Stomach (tissue), 9 donors: ENCODE measurements around the gene GSE1. TPM values are rescaled to one million over a fixed set of nuclear protein-coding genes. Genes with fewer than 3 reads are reported as not detected.

Experiments used
- DNase-seq, 2 donors: peaks; one replicate each; pipeline versions ENCODE4 v3.0.0 to v3.0.0-alpha.2; 2013 to 2019
- H3K27ac ChIP-seq, 5 donors: fragments of 200-600 bp in 4 of 5; sonication (generic) in 4 of 5; one replicate each; pipeline ENCODE4 v1.5.1; 2013 to 2019; ENCODE audit warnings: mild to moderate bottlenecking in 1 of 5, moderate library complexity in 1 of 5
- H3K27me3 ChIP-seq, 3 donors: fragments of 200-600 bp; sonication (generic); one replicate each; pipeline ENCODE4 v1.5.1; 2017 to 2019; ENCODE audit warnings: mixed run types in 1 of 3
- H3K36me3 ChIP-seq, 4 donors: fragments of 200-600 bp; sonication (generic); 1 replicate in 3 of 4; 2 replicates in 1 of 4; pipeline ENCODE4 v1.5.1; 2016 to 2019
- H3K4me1 ChIP-seq, 4 donors: fragments of 200-600 bp; sonication (generic); one replicate each; pipeline ENCODE4 v1.5.1; 2016 to 2019
- H3K4me3 ChIP-seq, 4 donors: fragments of 200-600 bp; sonication (generic) in 3 of 4; one replicate each; pipeline ENCODE4 v1.5.1; 2016 to 2019; ENCODE audit warnings: mild to moderate bottlenecking in 1 of 4
- H3K9me3 ChIP-seq, 4 donors: fragments of 200-600 bp; sonication (generic); one replicate each; pipeline ENCODE4 v1.5.1; 2016 to 2019
- CTCF ChIP-seq, 7 experiments: fragments of 450-650 bp in 4 of 7; fragments of 200-600 bp in 3 of 7; sonication (generic) in 3 of 7; IDR thresholded peaks; one replicate each; pipeline ENCODE4 v1.5.1; 2016 to 2019; ENCODE audit warnings: antibody characterized with exemption in 7 of 7, control low read depth in 2 of 7, mild to moderate bottlenecking in 1 of 7
- EP300 ChIP-seq: sonication (generic); formaldehyde crosslinking; IDR thresholded peaks from one replicate; pipeline ENCODE4 v1.6.1; 2017; ENCODE audit warnings: antibody characterized with exemption
- POLR2A ChIP-seq, 4 donors: fragments of 450-650 bp; IDR thresholded peaks; one replicate each; pipeline ENCODE4 v1.6.1; 2016; ENCODE audit warnings: antibody characterized with exemption in 4 of 4, control low read depth in 2 of 4, mild to moderate bottlenecking in 1 of 4, moderate library complexity in 1 of 4
- POLR2AphosphoS5 ChIP-seq, 3 donors: sonication (generic); formaldehyde crosslinking; IDR thresholded peaks; one replicate each; pipeline ENCODE4 v1.6.1; 2016; ENCODE audit warnings: antibody characterized with exemption in 3 of 3
- WGBS, 5 donors: extraction: QIAGEN DNeasy Blood & Tissue Kit in 3 of 5; methylation state at CpG; one replicate each; pipeline versions ENCODE4 v1.1.5 to v1.1.7; 2013 to 2018; 5-methylcytosine and 5-hydroxymethylcytosine counted together
- intact Hi-C: fragments of 100-400 bp; cut with DNase I; formaldehyde crosslinking; loops from one replicate; pipeline ENCODE4 v1.15.1; 2023; ENCODE audit warnings: low total_unique reads
- polyA plus RNA-seq, 3 donors: library from polyadenylated mRNA; stranded (reverse); fragments of 200-250 nt; gene quantifications; one replicate each; pipeline ENCODE4 v1.2.3, GENCODE V29; 2013
- total RNA-seq, 5 donors: library from RNA; depleted of rRNA; stranded (reverse); fragments of >200 nt; gene quantifications; one replicate each; pipeline versions ENCODE4 v1.1.0 to v1.2.3, GENCODE V29; 2014 to 2016
- donor health status: healthy with polysubstance abuse.
- donor health status: Bipolar disorder and iron deficiency.
- donor health status: healthy.

GSE1 gene
- total and polyA plus RNA-seq, 8 donors = 11.8 to 294 (median 93.0) TPM

GRCh38 chr16:85587762-85588556 is 25.2 kb upstream of the GSE1 start:
- Histone ChIP-seq H3K9me3 (no peaks in the 10 kb centered on the region), H3K27me3 (no peaks in the 10 kb centered on the region), H3K27ac (no peak overlapping the region), H3K4me1 (peaks cover 12 to 41% (median 27%) of the 10 kb centered on the region in 4 donors), H3K4me3 (no peak overlapping the region), H3K36me3 (no peaks in the 10 kb centered on the region)
- TF ChIP-seq POLR2AphosphoS5 (IDR thresholded peaks at IDR 0.05) = no peak
- TF ChIP-seq POLR2A (IDR thresholded peaks at IDR 0.05) = no peak
- no peak for TF ChIP-seq CTCF (IDR thresholded peaks at IDR 0.05)
- no peak for DNase-seq
- intact Hi-C loops = no loop called here
- WGBS, 5 donors = 78 to 91% (median 90%) methylated on average over 17 to 26 of the region's 26 CpGs

DNA sequence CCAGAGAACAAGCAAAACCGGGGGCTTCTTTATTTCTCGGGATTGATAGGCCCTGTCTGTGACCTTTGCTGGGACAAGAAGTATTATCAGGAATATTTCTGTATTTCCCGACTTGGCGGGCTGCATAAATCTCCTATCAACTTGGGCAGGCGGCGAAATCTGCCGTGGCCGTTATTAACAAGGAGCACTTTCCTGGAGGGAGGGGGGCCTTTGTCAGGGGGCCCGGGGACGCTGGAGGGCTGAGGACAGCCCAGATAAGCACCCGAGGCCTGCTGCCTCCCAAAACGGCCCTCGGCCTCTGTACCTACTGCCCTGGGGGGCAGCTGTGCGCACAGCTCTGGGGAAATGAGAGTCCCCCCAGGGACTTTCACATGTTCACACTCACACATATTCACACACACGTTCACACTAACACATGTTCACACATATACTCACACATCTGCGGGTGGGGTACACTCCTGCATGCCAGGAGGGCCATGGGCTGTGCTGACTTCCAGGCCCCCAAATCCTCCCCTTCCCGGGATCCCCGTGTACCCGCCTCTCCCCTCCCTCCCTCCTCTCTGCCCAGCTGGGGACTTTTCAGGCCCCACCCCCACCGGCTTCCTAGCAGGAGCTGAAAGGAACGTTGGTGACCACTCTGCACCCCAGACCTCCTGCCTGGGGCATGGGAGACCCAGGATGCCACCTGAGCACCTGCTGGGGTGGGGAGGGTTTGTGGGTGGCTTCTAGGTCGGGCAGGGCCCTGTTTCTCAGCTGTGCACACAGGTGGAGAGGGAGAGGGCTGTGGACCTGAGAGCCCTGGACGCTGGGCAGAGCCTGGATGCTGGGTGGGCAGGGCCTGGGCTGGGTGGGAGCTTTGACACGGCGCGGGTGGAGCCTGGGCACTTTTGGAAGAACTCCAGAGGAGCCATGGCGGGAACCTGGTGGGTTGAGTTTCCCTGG is 24.3 kb upstream of the GSE1 start:
- H3K4me1 ChIP-seq = peaks cover 20 to 42% (median 32%) of the 10 kb centered on the region in 4 donors
- H3K36me3 ChIP-seq = no peaks in the 10 kb centered on the region
- H3K4me3 ChIP-seq = no peak overlapping the region
- TF ChIP-seq POLR2AphosphoS5 (IDR thresholded peaks at IDR 0.05) (no peak), CTCF (IDR thresholded peaks at IDR 0.05) (no peak), EP300 (no peak), POLR2A (IDR thresholded peaks at IDR 0.05) (no peak)
- WGBS, 5 donors = 68 to 78% (median 74%) methylated on average over 19 to 27 of the region's 27 CpGs
- intact Hi-C loops = no loop called here
- H3K9me3 ChIP-seq = no peaks in the 10 kb centered on the region
- no peak for DNase-seq
- H3K27me3 ChIP-seq = no peaks in the 10 kb centered on the region
- no peak overlapping the region for H3K27ac ChIP-seq

GRCh38 chr16:85589688-85590505 is 23.2 kb upstream of the GSE1 start:
- no peaks in the 10 kb centered on the region for H3K9me3 ChIP-seq
- no peak for DNase-seq
- no peaks in the 10 kb centered on the region for H3K27me3 ChIP-seq
- intact Hi-C loops = no loop called here
- peaks cover 23 to 50% (median 36%) of the 10 kb centered on the region in 4 donors for H3K4me1 ChIP-seq
- no peak overlapping the region for H3K4me3 ChIP-seq
- WGBS, 5 donors = 93 to 98% (median 97%) methylated on average over 20 of the region's 20 CpGs
- H3K36me3 ChIP-seq = no peaks in the 10 kb centered on the region
- H3K27ac ChIP-seq = no peak overlapping the region
- TF ChIP-seq POLR2AphosphoS5 (IDR thresholded peaks at IDR 0.05) (no peak), POLR2A (IDR thresholded peaks at IDR 0.05) (no peak), EP300 (no peak), CTCF (IDR thresholded peaks at IDR 0.05) (no peak)

DNA sequence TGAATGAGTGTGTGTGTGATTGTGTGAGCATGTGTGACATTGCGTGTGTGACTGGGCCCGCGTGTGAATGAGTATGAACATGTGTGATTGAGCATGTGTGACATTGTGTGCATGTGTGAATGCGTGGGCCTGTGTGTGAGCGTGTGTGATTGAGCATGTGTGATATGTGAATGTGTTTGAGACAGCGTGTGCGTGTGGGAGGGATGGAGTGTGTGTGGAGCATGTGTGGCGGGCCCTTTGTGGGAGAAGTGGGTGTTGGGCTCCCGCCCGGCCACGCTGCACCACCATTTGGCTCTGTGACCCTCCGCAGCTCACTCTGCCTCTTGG is 22.7 kb upstream of the GSE1 start:
- Histone ChIP-seq H3K4me1 (peaks cover 23 to 49% (median 36%) of the 10 kb centered on the region in 4 donors), H3K27ac (no peak overlapping the region), H3K36me3 (no peaks in the 10 kb centered on the region), H3K9me3 (no peaks in the 10 kb centered on the region), H3K4me3 (no peak overlapping the region), H3K27me3 (no peaks in the 10 kb centered on the region)
- intact Hi-C loops = no loop called here
- 96 to 99% (median 98%) methylated on average over 12 of the region's 12 CpGs for WGBS, 5 donors
- DNase-seq = no peak
- TF ChIP-seq CTCF (IDR thresholded peaks at IDR 0.05) = no peak
- no peak for TF ChIP-seq POLR2AphosphoS5 (IDR thresholded peaks at IDR 0.05)
- no peak for TF ChIP-seq POLR2A (IDR thresholded peaks at IDR 0.05)
- TF ChIP-seq EP300 = no peak
